Bronchial epithelial cell (primary cell): ENCODE measurements around the gene CDR2. TPM values are rescaled to one million over a fixed set of nuclear protein-coding genes. Genes with fewer than 3 reads are reported as not detected.
"Not testable (repeated sequence)": the region's sequence is repeated elsewhere in the genome, so short reads cannot be mapped to it uniquely, and the experiment has no call there.

ENCODE experiments used
- DNase-seq: peaks from one replicate; pipeline ENCODE4 v3.0.0-alpha.2; 2010; ENCODE audit warnings: low read depth
- FAIRE-seq: peaks from 2 replicates; lab custom pipeline; 2011; peaks lifted over from hg19 to GRCh38; lab: Jason Lieb, UNC
- H3K27me3 ChIP-seq: 2 replicates; pipeline ENCODE4 v1.5.1; 2011; ENCODE audit warnings: low read length; ENCODE audit not compliant: control insufficient read depth, insufficient read depth
- H3K36me3 ChIP-seq: 2 replicates; pipeline ENCODE4 v1.5.1; 2011; ENCODE audit warnings: low read length; ENCODE audit not compliant: control insufficient read depth, insufficient read depth
- H3K4me3 ChIP-seq: 2 replicates; pipeline ENCODE4 v1.5.1; 2011; ENCODE audit warnings: mild to moderate bottlenecking, low read depth, low read length, control low read depth
- total RNA-seq: library from RNA; depleted of rRNA; stranded (reverse); fragments of >200 nt; gene quantifications from 2 replicates; pipeline ENCODE4 v1.2.1, GENCODE V29; 2014
- TF ChIP-seq, protein P1 (sequence below): IDR thresholded peaks from 2 replicates; pipeline ENCODE4 v1.5.1; 2011; ENCODE audit warnings: mild to moderate bottlenecking, moderate library complexity, low read length, control low read depth, inconsistent platforms; ENCODE audit not compliant: insufficient read depth, severe bottlenecking

Gene CDR2
- total RNA-seq, 1 donor from 2014 or later, result 25.3 TPM

DNA sequence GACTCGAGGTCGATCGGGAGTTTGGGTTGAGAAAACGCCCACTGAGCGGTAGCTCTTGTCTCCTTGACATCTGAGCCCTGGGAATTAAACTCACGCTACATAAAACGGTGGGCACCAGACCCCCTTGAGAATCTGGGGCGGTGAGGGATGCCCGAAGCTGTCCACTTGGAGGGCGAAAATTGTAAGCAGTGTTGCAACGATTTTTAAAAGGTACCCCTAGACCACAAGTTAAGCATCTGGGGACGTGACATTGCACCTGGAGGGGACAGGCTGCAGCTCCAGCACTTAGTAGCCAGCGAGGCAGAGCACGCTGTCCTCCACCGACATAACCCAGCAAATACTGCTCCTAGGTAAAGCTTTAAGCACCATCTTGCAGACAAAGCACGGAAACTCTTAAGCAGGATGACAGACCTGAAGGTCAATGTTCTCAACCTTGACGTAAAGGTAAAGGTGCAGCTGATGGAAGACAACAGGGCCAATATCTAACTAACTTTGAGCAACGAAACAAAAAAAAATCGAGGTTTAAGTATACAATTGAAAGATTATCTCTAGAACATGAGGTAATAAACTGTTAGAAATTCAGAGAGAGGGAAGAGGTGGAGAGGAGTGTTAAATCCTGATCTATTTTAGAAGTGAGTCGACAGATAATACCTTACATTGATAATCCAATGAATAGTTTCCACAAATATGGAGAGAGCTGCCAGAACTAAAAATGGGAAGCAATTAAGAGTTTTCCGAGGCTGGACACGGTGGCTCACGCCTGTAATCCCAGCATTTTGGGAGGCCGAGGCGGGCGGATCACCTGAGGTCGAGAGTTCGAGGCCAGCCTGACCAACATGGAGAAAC lies 921 bp upstream of the CDR2 start:
- TF ChIP-seq, protein P1, sequence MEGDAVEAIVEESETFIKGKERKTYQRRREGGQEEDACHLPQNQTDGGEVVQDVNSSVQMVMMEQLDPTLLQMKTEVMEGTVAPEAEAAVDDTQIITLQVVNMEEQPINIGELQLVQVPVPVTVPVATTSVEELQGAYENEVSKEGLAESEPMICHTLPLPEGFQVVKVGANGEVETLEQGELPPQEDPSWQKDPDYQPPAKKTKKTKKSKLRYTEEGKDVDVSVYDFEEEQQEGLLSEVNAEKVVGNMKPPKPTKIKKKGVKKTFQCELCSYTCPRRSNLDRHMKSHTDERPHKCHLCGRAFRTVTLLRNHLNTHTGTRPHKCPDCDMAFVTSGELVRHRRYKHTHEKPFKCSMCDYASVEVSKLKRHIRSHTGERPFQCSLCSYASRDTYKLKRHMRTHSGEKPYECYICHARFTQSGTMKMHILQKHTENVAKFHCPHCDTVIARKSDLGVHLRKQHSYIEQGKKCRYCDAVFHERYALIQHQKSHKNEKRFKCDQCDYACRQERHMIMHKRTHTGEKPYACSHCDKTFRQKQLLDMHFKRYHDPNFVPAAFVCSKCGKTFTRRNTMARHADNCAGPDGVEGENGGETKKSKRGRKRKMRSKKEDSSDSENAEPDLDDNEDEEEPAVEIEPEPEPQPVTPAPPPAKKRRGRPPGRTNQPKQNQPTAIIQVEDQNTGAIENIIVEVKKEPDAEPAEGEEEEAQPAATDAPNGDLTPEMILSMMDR, result no peak
- no peak for FAIRE-seq
- Histone ChIP-seq H3K27me3 (no peaks in the 10 kb centered on the region), H3K4me3 (peak overlapping the region; percentile 72), H3K36me3 (no peaks in the 10 kb centered on the region)
- no peak for DNase-seq

DNA sequence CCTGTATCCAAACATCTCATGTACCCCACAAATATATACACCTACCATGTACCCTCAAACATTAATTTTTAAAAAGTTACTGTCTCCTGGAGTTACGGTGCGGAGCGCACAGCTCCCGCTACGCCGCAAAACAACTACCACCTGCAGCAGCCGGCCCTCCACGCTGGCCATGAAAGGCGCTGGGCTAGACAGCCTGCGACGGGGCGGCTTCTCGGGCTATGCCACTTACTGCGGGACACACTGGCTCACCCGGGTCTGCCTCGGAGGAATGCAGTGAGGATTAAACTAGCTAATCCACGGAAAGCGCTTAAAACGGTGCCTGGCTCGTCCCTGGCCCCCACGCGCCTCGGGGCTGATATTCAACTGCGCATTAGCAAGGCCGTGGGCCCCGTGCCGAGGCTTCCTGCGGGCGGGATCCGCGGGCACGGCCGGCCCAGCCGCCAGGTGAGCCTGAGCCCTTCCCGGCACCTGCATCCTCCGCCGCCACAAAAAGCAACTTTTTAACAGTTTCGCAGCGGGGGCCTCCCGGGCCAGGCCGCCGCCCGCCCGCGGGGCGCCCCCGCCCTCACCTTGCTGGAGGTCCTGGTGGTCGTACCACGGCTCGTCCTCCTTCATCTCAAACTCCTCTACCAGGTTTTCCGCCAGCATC lies 633 bp downstream of the CDR2 start:
- H3K4me3 ChIP-seq, result peak overlapping the region; percentile 72
- FAIRE-seq (no peak), DNase-seq (no peak)
- no peaks in the 10 kb centered on the region for H3K36me3 ChIP-seq
- TF ChIP-seq, protein P1, result no peak
- H3K27me3 ChIP-seq, result no peaks in the 10 kb centered on the region

DNA sequence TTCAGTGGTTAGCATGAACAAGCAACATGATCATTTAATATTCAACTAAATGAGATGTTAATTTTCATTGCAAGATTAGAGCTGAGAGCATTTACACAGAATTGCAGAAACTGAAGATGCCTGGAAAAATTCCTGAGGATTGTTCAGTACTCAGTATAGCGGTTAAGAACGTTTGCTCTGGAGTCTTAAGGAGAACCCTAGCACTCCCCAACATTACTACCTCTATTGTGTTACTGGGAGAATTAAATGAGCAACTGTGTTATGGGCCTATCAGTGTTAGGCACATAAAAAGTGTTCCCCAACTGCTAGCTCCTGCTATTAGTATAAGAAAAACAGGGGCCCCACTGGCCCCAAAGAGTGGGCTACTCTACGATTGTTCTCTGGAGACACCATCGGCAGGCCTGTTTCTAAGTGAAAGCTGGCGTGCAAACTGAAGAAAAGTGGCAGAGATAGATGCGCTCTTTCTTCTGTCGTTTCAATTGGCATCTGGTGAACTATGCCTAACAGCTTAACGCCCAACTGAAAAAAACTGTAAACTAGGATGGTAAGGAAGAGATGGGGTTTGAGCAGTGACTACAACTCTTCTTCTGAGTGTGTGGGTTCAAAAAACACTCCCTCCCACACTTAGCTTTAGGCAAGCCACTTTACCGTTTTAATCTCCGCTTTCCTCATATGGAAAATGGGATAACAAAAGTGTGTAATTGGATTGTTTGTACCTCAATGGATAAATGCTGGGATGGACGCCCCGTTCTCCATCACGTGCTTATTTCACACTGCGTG lies 1.3 kb downstream of the CDR2 start:
- Histone ChIP-seq H3K27me3 (no peaks in the 10 kb centered on the region), H3K36me3 (no peaks in the 10 kb centered on the region), H3K4me3 (peak overlapping the region; percentile 72)
- DNase-seq (no peak), FAIRE-seq (no peak)
- TF ChIP-seq, protein P1, result no peak

DNA sequence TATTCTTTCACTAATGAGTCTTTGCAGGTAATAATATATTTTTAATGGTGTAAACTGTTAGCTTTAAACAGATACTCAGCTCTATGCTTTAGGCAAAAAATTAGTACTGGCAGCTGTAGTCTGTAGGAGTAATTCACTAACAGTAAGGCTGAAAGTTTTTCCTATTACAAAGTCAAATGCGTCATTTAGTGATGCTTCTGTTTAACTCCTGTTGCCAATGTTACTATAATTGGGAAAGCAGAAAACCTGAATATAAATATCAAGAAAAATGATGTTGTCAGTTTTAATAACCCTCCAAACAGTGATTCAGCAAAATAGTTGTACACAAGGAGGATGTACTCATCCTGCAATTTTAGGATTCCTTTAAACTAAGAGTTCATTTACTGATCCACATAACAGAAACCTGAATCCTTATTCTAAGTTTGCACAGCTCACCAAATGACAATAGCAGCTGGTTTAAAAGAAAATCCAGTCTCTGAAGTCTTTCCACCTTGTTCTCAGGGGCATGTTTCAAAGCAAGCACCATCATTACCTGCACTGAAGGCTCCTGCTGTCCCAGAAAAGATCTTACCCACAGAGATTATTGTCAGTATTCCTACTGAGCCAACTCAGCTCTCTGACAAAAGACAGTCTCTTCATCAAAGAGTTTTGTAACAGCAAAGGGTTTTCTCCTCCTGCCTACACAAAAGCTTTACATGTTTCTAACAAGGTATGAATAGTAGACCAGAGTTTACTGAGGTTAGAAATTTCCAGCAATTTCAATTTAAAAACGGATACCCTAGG lies 4.2 kb downstream of the CDR2 start:
- TF ChIP-seq, protein P1, result no peak
- Histone ChIP-seq H3K27me3 (no peaks in the 10 kb centered on the region), H3K36me3 (no peaks in the 10 kb centered on the region), H3K4me3 (no peak overlapping the region)
- no peak for DNase-seq
- FAIRE-seq, result no peak

DNA sequence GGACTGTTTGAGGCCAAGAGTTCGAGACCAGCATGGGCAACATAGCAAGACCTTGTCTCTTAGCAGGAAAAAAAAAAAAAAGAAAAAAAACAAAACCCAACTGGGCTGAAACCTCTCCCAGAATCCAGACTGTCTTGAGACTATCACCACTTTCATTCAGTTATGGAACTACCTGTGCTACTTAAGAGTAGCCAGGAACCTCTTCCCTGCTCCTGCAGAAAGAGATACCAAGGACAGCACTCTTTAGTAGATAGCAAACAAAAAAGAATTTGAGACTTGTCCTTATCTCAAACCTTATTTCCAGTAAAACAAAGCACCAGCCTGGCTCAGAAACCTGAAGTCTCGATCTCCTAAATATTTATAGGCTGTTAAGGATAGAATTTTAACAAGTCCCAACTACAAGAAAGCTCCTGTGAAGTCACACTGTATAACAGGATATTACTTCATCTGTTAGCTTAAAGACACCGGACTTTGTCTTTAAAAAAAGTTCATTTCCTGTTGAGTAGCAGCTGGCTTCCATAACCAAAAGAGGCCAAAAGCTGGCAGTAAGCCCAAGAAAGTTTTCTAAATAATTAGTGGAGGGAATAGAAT lies 5.1 kb downstream of the CDR2 start:
- H3K27me3 ChIP-seq, result no peaks in the 10 kb centered on the region
- TF ChIP-seq, protein P1, result no peak
- no peaks in the 10 kb centered on the region for H3K36me3 ChIP-seq
- no peak overlapping the region for H3K4me3 ChIP-seq
- DNase-seq (peak; percentile 69), FAIRE-seq (no peak)

DNA sequence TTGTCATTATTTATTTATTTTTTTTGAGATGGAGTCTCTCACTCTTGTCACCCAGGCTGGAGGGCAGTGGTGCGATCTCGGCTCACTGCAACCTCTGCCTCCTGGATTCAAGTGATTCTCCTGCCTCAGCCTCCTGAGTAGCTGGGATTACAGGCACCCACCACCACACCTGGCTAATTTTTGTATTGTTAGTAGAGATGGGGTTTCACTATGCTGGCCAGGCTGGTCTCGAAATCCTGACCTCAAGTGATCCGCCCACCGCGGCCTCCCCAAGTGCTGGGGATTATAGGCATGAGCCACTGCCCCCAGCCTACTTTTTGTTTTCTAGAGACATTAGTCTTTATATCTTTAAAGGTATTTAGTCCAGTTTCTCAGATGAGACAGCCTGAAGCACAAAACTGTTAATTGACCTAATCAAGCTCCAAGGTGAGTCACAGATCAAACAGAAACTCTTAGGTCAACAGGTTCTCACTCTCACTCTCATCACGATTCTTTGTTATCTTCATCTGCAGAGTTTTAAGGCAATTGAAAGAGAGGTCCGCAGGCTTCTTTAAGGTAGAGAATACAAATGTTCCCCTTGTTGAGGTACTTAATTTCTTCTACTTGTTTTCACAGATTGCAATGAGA lies 6.1 kb downstream of the CDR2 start:
- peak; percentile 77 for DNase-seq
- not testable (repeated sequence) for H3K4me3 ChIP-seq, FAIRE-seq, H3K36me3 ChIP-seq, H3K27me3 ChIP-seq
